OCI-LY3 (cell line): ENCODE measurements around the gene RECK.

Experiments
- CTCF ChIP-seq: fragments of 200-600, 300-600 bp; sonication (generic); IDR thresholded peaks from 2 replicates; pipeline ENCODE4 v1.5.1; 2014; ENCODE audit warnings: antibody characterized with exemption, low read length, low read depth
- EZH2phosphoT487 ChIP-seq: fragments of 200-600 bp; shearing (Covaris generic); IDR thresholded peaks from 2 replicates; pipeline ENCODE4 v1.6.1; 2018; ENCODE audit warnings: antibody characterized with exemption, mixed run types, low read depth

GRCh38 chr9:36158917-36159316, 122.2 kb downstream of the RECK start:
- TF ChIP-seq CTCF (no peak), EZH2phosphoT487 (no peak)
